ENCODE measurements around the gene TJP1. TPM values are rescaled to one million over a fixed set of nuclear protein-coding genes. Genes with fewer than 3 reads are reported as not detected.
A peak's percentile ranks its signal among the peaks of the same experiment; 100 is the strongest.
"Not testable (repeated sequence)": the region's sequence is repeated elsewhere in the genome, so short reads cannot be mapped to it uniquely, and the experiment has no call there.

Gene TJP1
- total RNA-seq, 1 donor from 2014 or later, result 465 TPM

DNA sequence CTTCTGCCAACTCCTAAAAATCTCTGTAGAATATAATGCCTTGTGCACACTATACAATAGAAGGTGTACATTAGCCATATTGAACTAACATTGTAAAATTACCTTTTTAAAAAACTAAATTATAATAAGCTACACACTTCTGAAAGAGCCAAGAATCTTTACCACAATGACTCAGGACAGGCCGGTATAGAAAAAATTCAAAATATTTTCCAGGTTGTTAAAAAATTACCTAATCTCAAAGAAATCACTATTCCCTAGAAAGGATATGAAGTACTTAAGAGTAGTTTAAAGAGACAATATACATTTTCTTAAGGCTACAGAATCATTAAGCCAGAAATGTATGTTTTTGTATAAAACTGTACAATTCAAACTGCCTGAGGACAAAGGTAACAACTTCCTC, 48.5 kb downstream of the TJP1 start:
- intact Hi-C loops (cut with DNase I), result no loop called here
- DNase-seq (ENCODE audit: low spot score), result no peak
- ATAC-seq, result no peak

- no peak for ATAC-seq
- no peak for DNase-seq (ENCODE audit: low spot score)
- intact Hi-C loops (cut with DNase I), result no loop called here
These were observed 49.3 kb downstream of the TJP1 start for GRCh38 chr15:29773000-29773399.

DNA sequence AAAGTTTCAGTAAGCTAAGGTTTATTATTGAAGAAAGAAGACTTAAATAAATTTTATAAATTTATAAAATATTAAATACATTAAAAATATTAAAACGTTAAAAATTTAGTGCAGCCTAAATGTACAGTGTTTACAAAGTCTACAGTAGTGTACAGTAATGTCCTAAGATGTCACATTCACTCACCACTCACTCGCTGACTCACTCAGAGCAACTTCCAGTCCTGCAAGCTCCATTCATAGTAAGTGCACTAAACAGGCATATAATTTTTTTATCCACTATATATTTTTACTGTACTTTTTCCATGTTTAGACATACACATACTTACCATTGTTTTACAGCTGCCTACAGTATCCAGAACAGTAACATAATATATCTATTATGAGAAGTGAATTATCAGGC, 51.5 kb downstream of the TJP1 start:
- DNase-seq (ENCODE audit: low spot score) (no peak), ATAC-seq (no peak)
- intact Hi-C loops (cut with DNase I), result no loop called here

- DNase-seq (ENCODE audit: low spot score) (no peak), ATAC-seq (peak; percentile 62)
- intact Hi-C loops (cut with DNase I), result no loop called here
These were observed 56.3 kb downstream of the TJP1 start for GRCh38 chr15:29765898-29766527.

GRCh38 chr15:29765234-29765841, 56.9 kb downstream of the TJP1 start:
- no peak for ATAC-seq
- no peak for DNase-seq (ENCODE audit: low spot score)
- intact Hi-C loops (cut with DNase I), result no loop called here

DNA sequence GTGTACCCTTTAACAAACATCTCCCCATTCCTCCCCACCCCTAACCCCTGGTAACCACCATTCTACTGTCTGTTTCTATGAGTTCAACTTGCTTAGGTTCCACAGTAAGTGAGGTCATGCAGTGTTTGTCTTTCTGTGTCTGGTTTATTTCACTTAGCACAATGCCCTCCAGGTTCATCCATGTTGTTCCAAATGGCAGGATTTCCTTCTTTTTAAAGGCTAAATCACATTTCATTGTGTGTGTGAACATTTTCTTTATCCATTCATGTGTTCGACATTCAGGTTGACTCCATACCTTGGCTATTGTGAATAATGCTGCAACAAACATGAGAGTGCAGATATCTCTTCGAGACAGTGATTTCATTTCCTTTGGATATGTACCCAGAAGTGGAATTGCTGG, 62.7 kb downstream of the TJP1 start:
- DNase-seq (ENCODE audit: low spot score) (no peak), ATAC-seq (no peak)
- intact Hi-C loops (cut with DNase I), result no loop called here

GRCh38 chr15:29756358-29757267, 65.7 kb downstream of the TJP1 start:
- no peak for ATAC-seq
- no peak for DNase-seq (ENCODE audit: low spot score)
- intact Hi-C loops (cut with DNase I), result no loop called here

DNA sequence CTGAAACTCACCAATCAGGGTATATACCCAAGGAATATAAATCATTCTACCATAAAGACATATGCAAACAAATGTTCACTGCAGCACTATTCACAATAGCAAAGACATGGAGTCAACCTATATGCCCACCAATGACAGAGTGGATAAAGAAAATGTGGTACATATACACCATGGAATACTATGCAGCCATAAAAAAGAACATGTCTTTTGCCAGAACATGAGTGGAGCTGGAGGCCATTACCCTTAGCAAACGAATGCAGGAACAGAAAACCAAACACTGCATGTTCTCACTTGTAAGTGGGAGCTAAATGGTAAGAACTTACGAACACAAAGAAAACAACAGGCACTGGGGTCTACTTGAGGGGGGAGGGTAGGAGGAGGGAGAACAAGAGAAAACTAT, 68.3 kb downstream of the TJP1 start:
- ATAC-seq; intact Hi-C loops (cut with DNase I); DNase-seq (ENCODE audit: low spot score): not testable (repeated sequence)

DNA sequence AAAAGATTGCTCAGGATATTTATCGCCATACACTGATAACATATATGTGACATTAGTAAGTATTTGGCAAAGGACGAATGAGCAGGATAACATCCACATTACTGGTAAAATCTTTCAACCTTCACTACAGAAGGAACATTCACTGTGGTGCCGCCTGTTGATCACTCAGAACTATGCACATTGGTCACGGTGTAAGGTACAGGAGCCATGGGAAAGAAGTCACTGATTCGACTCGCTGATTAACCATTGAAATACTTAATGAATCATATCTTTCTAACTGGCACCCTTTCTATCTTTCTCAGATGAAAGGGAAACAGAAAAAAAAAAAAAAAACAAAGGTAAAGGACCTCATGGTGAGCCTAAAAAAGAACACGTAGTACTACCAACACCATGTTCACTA, 68.8 kb downstream of the TJP1 start:
- DNase-seq (ENCODE audit: low spot score) (no peak), ATAC-seq (no peak)
- intact Hi-C loops (cut with DNase I), result no loop called here

DNA sequence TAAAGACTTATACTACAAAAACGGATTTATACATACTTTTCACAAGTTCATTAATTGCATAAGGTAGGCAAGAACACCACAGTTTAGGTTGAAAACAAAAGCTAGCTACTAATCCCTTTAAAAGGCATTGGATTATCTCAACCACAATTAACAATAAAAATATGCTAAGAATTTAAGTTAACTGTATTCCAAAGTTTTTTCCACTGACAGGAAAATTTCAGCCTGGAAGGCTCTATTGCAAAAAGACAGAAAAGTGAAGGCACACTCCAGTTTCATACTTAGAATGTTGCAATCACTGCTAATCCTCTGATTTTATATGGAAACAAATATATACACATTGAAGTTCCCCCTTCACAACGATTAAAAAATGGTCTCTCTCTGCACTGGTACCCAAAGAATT, 71.5 kb downstream of the TJP1 start:
- DNase-seq (ENCODE audit: low spot score) (no peak), ATAC-seq (no peak)
- intact Hi-C loops (cut with DNase I), result no loop called here

DNA sequence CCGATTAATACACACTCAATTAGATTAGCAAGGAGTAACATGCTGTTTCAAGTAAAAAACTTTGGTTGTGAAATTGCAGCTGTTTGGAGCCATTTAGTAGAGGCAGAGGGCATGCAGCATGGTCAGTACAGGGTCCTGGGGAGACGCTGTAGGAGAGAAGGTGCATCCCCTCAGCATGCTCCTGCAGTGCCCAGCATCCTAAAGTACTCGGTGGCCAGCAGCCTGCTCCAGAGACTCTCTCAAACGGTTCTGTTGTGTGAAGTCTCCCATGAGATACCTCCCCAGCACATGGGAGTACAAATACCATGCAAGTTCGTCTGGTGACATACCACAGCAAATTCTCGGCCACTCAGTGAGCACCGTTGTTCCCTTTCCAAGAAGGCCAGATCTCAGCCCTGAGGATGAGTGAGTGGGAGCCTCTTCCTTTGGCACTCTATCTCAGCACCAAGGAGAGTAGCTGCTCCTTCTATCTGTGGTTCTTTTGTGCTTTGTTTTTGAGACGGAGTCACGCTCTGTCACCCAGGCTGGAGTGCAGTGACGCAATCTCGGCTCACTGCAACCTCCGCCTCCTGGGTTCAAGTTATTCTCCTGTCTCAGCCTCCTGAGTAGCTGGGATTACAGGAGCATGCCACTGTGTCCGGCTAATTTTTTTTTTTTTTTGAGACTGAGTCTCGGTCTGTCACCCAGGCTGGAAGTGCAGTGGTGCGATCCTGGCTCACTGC, 72.7 kb downstream of the TJP1 start:
- peak; percentile 74 for ATAC-seq
- intact Hi-C loops (cut with DNase I), result no loop called here

DNA sequence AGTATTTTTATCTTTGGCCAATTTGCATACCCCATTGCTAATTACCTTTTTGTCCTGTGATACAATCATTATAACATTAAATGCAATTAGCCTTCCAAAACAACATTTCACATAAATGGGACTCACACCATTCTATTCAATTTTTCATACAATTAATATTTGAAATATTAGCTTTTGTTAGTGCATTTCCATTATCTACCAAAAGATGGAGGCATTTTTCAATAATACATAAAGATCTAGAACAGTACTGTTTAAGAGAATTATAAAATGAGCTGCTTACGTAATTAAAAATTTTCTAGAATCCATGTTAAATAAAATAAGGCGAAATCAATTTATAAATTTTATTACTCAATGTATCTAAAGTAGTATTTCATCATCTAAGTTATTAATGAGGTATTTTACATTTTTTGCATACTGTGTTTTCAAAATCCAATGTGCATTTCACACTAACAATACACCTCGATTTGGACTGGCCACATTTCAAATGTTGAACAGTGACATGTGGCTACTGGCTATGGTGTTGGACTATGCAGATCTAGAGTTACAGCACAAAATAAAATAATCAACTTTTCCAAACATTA, 74.3 kb downstream of the TJP1 start:
- DNase-seq (ENCODE audit: low spot score) (no peak), ATAC-seq (peak; percentile 35)
- intact Hi-C loops (cut with DNase I), result no loop called here

More for the DNA sequence above, 72.7 kb downstream of the TJP1 start:
- no peak for DNase-seq (ENCODE audit: low spot score)

- intact Hi-C loops (cut with DNase I), result no loop called here
- ATAC-seq, result no peak
- no peak for DNase-seq (ENCODE audit: low spot score)
These were observed 78.8 kb downstream of the TJP1 start for GRCh38 chr15:29743475-29743874.

DNA sequence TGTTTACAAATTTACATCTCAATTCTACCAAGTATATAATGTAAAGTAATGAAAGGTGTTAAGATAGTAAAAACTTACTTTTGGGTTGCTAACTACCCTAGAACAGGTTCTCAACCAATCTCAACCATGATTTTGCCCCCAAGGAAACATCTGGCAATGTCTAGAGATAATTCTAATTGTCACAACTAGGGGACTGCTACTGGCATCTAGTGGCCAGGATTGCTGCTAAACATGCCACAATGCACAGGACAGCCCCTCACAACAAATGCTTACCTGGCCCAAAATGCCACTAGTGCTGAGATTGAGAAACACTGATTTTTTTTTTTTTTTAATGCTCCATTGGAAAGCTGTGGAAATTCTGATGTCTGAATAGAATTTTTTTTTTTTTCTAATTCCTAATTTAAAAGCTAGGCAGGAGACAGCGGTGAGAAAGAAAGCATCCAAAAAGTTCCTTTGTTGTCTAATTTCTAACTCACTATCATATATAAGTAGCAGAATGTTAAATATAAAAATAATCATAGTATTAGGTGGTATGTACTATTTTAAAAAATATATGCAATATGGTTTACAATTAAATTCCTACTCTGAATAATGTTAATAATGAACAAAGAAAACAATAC, 81.5 kb downstream of the TJP1 start:
- intact Hi-C loops (cut with DNase I), result no loop called here
- ATAC-seq (no peak), DNase-seq (ENCODE audit: low spot score) (no peak)

GRCh38 chr15:29736744-29737020, 85.6 kb downstream of the TJP1 start:
- ATAC-seq, result no peak
- no peak for DNase-seq (ENCODE audit: low spot score)
- intact Hi-C loops (cut with DNase I), result no loop called here

GRCh38 chr15:29736012-29736743, 86.1 kb downstream of the TJP1 start:
- DNase-seq (ENCODE audit: low spot score), result no peak
- ATAC-seq, result no peak
- intact Hi-C loops (cut with DNase I), result no loop called here

- intact Hi-C loops (cut with DNase I), result no loop called here
These were observed 87.2 kb downstream of the TJP1 start for GRCh38 chr15:29734917-29735572.

DNA sequence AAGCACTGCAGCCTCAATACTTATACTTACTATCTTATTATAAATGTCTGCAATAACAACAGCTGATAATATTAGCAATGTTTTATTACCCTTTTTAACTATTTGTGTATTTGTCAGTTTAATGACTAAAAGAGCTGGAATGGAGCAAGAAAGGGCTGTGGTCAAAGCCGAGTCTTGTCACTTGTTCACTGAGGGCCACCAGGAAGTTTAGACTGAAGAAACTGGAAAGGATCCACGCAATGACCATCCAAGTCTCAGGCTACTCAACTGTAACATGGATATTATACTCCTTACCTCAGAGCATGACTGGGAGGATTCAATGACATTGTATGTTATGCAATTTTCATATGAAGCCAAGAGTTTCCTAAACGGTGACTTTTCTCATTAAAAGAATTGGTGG, 90.4 kb downstream of the TJP1 start:
- DNase-seq (ENCODE audit: low spot score) (no peak), ATAC-seq (no peak)
- intact Hi-C loops (cut with DNase I), result no loop called here

More at GRCh38 chr15:29734917-29735572, 87.2 kb downstream of the TJP1 start:
- no peak for DNase-seq (ENCODE audit: low spot score)
- ATAC-seq, result peak; percentile 22

Measured in sciatic nerve (tissue), 2 donors.